ENCODE measurements around the gene SLC12A7. TPM values are rescaled to one million over a fixed set of nuclear protein-coding genes. Genes with fewer than 3 reads are reported as not detected.

SLC12A7 gene
- total RNA-seq, 1 donor from 2014 or later: 30.5 TPM

DNA sequence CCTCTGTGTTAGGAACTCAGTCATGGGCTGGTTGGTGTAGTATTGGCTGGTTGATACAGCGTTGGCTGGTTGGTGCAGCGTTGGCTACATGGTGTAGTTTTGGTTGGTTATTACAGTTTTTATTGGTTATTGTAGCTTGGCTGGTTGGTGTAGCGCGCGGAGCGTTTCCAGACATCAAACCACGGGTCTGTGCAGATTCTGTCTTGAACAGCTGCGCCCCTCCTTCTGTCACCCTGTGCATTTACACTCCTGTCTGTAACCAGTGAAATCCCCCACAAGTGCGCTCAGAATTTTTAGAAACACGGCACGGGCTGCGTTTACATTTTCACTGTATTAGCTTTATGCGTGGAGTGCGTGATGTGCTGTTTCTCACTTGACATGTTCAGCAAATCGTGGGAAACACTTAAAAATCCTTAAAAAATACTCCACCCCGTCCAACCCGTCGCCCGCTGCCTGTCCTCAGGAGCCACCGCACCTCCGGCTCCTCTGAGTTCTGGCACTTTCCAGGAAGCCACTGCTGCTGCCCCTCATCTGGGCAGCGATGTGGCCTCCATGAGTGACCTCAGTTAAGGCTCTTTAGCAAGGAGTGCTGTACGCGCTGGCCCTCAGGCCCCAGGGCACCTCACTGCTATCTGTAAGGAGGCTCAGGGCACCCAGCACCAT is 82.5 kb downstream of the SLC12A7 start:
- Mint-ChIP-seq H3K4me3 (ENCODE audit: unreplicated experiment) (no peak overlapping the region), H3K27me3 (ENCODE audit: low read depth, unreplicated experiment) (peaks cover 33% of the 10 kb centered on the region), H3K4me1 (ENCODE audit: low read depth, unreplicated experiment) (no peaks in the 10 kb centered on the region), H3K27ac (ENCODE audit: unreplicated experiment) (no peak overlapping the region), H3K9me3 (ENCODE audit: unreplicated experiment) (no peaks in the 10 kb centered on the region), H3K36me3 (ENCODE audit: low read depth, unreplicated experiment) (no peaks in the 10 kb centered on the region)
- no peaks in the 10 kb centered on the region for H4K20me1 ChIP-seq (ENCODE audit: insufficient read depth, low read length)
- H3K4me1 ChIP-seq (ENCODE audit: insufficient read depth, low read length): no peaks in the 10 kb centered on the region
- H3K9me3 ChIP-seq (ENCODE audit: insufficient read depth, low read depth, low read length): no peaks in the 10 kb centered on the region
- no peak overlapping the region for H3K9ac ChIP-seq (ENCODE audit: low read length)
- FAIRE-seq (no peak), DNase-seq (ENCODE audit: low read depth) (no peak)
- no peak overlapping the region for H3K4me2 ChIP-seq (ENCODE audit: low read length)
- H3K4me3 ChIP-seq (ENCODE audit: insufficient read depth, low read depth, low read length): no peak overlapping the region
- no peak overlapping the region for H3K27ac ChIP-seq (ENCODE audit: low read depth, low read length)
- peaks cover 4% of the 10 kb centered on the region for H3K27me3 ChIP-seq (ENCODE audit: insufficient read depth, low read length)
- H2AFZ ChIP-seq (ENCODE audit: low read depth, low read length): no peak overlapping the region
- TF ChIP-seq EZH2 (IDR thresholded peaks at IDR 0.05; ENCODE audit: insufficient read depth, low read length): no peak
- TF ChIP-seq, protein P1, sequence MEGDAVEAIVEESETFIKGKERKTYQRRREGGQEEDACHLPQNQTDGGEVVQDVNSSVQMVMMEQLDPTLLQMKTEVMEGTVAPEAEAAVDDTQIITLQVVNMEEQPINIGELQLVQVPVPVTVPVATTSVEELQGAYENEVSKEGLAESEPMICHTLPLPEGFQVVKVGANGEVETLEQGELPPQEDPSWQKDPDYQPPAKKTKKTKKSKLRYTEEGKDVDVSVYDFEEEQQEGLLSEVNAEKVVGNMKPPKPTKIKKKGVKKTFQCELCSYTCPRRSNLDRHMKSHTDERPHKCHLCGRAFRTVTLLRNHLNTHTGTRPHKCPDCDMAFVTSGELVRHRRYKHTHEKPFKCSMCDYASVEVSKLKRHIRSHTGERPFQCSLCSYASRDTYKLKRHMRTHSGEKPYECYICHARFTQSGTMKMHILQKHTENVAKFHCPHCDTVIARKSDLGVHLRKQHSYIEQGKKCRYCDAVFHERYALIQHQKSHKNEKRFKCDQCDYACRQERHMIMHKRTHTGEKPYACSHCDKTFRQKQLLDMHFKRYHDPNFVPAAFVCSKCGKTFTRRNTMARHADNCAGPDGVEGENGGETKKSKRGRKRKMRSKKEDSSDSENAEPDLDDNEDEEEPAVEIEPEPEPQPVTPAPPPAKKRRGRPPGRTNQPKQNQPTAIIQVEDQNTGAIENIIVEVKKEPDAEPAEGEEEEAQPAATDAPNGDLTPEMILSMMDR (IDR thresholded peaks at IDR 0.05; ENCODE audit: insufficient read depth, low read depth, low read length): no peak
- H3K36me3 ChIP-seq (ENCODE audit: insufficient read depth, low read length): no peaks in the 10 kb centered on the region
- no peaks in the 10 kb centered on the region for H3K79me2 ChIP-seq (ENCODE audit: insufficient read depth, low read length)

DNA sequence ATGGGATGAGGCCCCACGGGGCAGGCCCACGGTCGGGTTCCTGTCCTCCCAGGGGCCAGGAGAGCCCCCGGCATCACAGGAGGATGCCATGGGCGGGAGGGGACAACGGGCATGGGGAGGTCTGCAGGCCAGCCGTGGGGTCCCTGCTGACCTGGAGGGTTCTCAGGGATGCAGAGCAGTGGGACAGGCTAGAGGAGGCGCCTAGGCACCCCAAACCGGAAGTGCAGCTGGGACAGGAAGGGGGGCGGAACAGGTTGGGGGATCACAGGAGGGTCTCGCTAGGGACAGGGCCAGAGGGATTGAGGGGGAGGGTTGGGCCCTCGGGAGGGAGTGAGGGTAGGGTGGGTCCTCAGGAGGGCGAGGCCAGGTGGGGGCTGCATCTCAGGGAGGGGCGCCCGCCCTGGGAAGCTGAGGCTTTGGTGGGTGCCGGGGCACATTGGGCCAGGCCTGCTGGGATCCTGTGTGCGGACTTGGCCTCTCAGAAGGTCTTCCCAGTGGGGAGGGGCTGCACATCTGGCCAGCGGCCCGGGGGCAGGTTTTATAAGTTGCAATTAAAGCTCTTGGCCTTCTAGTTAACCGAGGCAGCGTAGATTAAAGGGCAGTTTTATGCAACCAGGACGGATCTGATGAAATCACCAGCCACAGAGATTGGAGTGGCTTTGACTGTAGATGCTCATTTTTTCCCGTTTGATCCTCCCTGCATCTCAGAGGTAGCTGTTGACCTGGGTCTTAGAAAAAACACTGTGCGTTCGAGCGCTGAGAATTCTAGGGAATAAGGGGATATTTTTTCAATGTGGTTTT is 83.2 kb downstream of the SLC12A7 start:
- FAIRE-seq (no peak), DNase-seq (ENCODE audit: low read depth) (no peak)
- H3K27me3 ChIP-seq (ENCODE audit: insufficient read depth, low read length): peaks cover 3% of the 10 kb centered on the region
- no peaks in the 10 kb centered on the region for H3K79me2 ChIP-seq (ENCODE audit: insufficient read depth, low read length)
- H3K4me3 Mint-ChIP-seq (ENCODE audit: unreplicated experiment): no peak overlapping the region
- no peak overlapping the region for H2AFZ ChIP-seq (ENCODE audit: low read depth, low read length)
- peaks cover 28% of the 10 kb centered on the region for H3K27me3 Mint-ChIP-seq (ENCODE audit: low read depth, unreplicated experiment)
- H3K27ac ChIP-seq (ENCODE audit: low read depth, low read length): no peak overlapping the region
- H3K4me1 ChIP-seq (ENCODE audit: insufficient read depth, low read length): no peaks in the 10 kb centered on the region
- H3K9me3 ChIP-seq (ENCODE audit: insufficient read depth, low read depth, low read length): no peaks in the 10 kb centered on the region
- H3K36me3 ChIP-seq (ENCODE audit: insufficient read depth, low read length): no peaks in the 10 kb centered on the region
- no peak overlapping the region for H3K4me3 ChIP-seq (ENCODE audit: insufficient read depth, low read depth, low read length)
- no peak overlapping the region for H3K4me2 ChIP-seq (ENCODE audit: low read length)
- no peaks in the 10 kb centered on the region for H4K20me1 ChIP-seq (ENCODE audit: insufficient read depth, low read length)
- no peaks in the 10 kb centered on the region for H3K36me3 Mint-ChIP-seq (ENCODE audit: low read depth, unreplicated experiment)
- no peak overlapping the region for H3K27ac Mint-ChIP-seq (ENCODE audit: unreplicated experiment)
- H3K9ac ChIP-seq (ENCODE audit: low read length): no peak overlapping the region
- H3K4me1 Mint-ChIP-seq (ENCODE audit: low read depth, unreplicated experiment): no peaks in the 10 kb centered on the region
- no peak for TF ChIP-seq EZH2 (IDR thresholded peaks at IDR 0.05; ENCODE audit: insufficient read depth, low read length)
- TF ChIP-seq, protein P1 (IDR thresholded peaks at IDR 0.05; ENCODE audit: insufficient read depth, low read depth, low read length): no peak
- H3K9me3 Mint-ChIP-seq (ENCODE audit: unreplicated experiment): no peaks in the 10 kb centered on the region

All from astrocyte (in vitro differentiated cells and primary cell).